GM06990 (cell line): ENCODE data around the gene VPREB3.

Experiments
- DNase-seq: peaks from one replicate; pipeline ENCODE4 v3.0.0-alpha.2; 2011; ENCODE audit not compliant: insufficient read length; ENCODE audit errors: extremely low read depth
- H3K27me3 ChIP-seq: replicated peaks from 2 replicates; pipeline ENCODE4 v1.6.0; 2011; ENCODE audit warnings: low read length; ENCODE audit not compliant: control insufficient read depth, insufficient read depth
- H3K36me3 ChIP-seq: 2 replicates; pipeline ENCODE4 v1.5.1; 2011; ENCODE audit warnings: low read length; ENCODE audit not compliant: control insufficient read depth, insufficient read depth
- H3K4me3 ChIP-seq: replicated peaks from 2 replicates; pipeline ENCODE4 v1.5.1; 2011; ENCODE audit warnings: low read depth, mild to moderate bottlenecking, control low read depth, low read length
- CTCF ChIP-seq: IDR thresholded peaks from 2 replicates; pipeline ENCODE4 v1.5.1; 2011; ENCODE audit warnings: low read length, control low read depth, mild to moderate bottlenecking, inconsistent platforms; ENCODE audit not compliant: insufficient read depth, poor library complexity, severe bottlenecking

VPREB3 gene

GRCh38 chr22:23783265-23784150 lies 29.3 kb upstream of the VPREB3 start:
- H3K4me3 ChIP-seq = no peak overlapping the region
- no peak for TF ChIP-seq CTCF
- DNase-seq = no peak
- no peaks in the 10 kb centered on the region for H3K27me3 ChIP-seq
- H3K36me3 ChIP-seq = no peaks in the 10 kb centered on the region

GRCh38 chr22:23782703-23783102 lies 28.5 kb upstream of the VPREB3 start:
- Histone ChIP-seq H3K36me3 (no peaks in the 10 kb centered on the region), H3K27me3 (no peaks in the 10 kb centered on the region), H3K4me3 (no peak overlapping the region)
- TF ChIP-seq CTCF = no peak
- no peak for DNase-seq

GRCh38 chr22:23782252-23782651 lies 28.0 kb upstream of the VPREB3 start:
- H3K27me3 ChIP-seq = no peaks in the 10 kb centered on the region
- no peaks in the 10 kb centered on the region for H3K36me3 ChIP-seq
- no peak for TF ChIP-seq CTCF

GRCh38 chr22:23781511-23782183 lies 27.4 kb upstream of the VPREB3 start:
- DNase-seq = no peak
- H3K27me3 ChIP-seq = no peaks in the 10 kb centered on the region
- H3K4me3 ChIP-seq = no peak overlapping the region
- no peak for TF ChIP-seq CTCF
- no peaks in the 10 kb centered on the region for H3K36me3 ChIP-seq

More at GRCh38 chr22:23782252-23782651, 28.0 kb upstream of the VPREB3 start:
- no peak for DNase-seq
- H3K4me3 ChIP-seq = no peak overlapping the region

GRCh38 chr22:23781065-23781464 lies 26.8 kb upstream of the VPREB3 start:
- no peak for TF ChIP-seq CTCF
- Histone ChIP-seq H3K27me3 (no peaks in the 10 kb centered on the region), H3K36me3 (no peaks in the 10 kb centered on the region), H3K4me3 (no peak overlapping the region)
- DNase-seq = no peak
